ENCODE results near the gene IL15.
A peak's percentile ranks its signal among the peaks of the same experiment; 100 is the strongest.
"Not testable (repeated sequence)": the region's sequence is repeated elsewhere in the genome, so short reads cannot be mapped to it uniquely, and the experiment has no call there.

Gene IL15

GRCh38 chr4:141647966-141648365, 11.6 kb downstream of the IL15 start:
- DNase-seq = no peak

- DNase-seq = no peak
Measured at GRCh38 chr4:141652161-141652778, 15.9 kb downstream of the IL15 start.

- DNase-seq = no peak
Measured at GRCh38 chr4:141654098-141654497, 17.7 kb downstream of the IL15 start.

GRCh38 chr4:141656031-141656430, 19.6 kb downstream of the IL15 start:
- DNase-seq = no peak

- no peak for DNase-seq
Measured at GRCh38 chr4:141657550-141658250, 21.3 kb downstream of the IL15 start.

GRCh38 chr4:141658309-141658708, 21.9 kb downstream of the IL15 start:
- DNase-seq = no peak

GRCh38 chr4:141659539-141659938, 23.2 kb downstream of the IL15 start:
- no peak for DNase-seq

- no peak for DNase-seq
Measured at GRCh38 chr4:141660880-141661279, 24.5 kb downstream of the IL15 start.

GRCh38 chr4:141668200-141668910, 32.0 kb downstream of the IL15 start:
- DNase-seq = no peak

GRCh38 chr4:141669501-141669900, 33.1 kb downstream of the IL15 start:
- DNase-seq = no peak

GRCh38 chr4:141675384-141675783, 39.0 kb downstream of the IL15 start:
- no peak for DNase-seq

GRCh38 chr4:141676087-141676670, 39.8 kb downstream of the IL15 start:
- DNase-seq = no peak

GRCh38 chr4:141680060-141680459, 43.7 kb downstream of the IL15 start:
- no peak for DNase-seq

- no peak for DNase-seq
Measured at GRCh38 chr4:141684785-141685184, 48.4 kb downstream of the IL15 start.

- peak; percentile 8 for DNase-seq
Measured at GRCh38 chr4:141686146-141686775, 49.9 kb downstream of the IL15 start.

- DNase-seq = no peak
Measured at GRCh38 chr4:141686879-141687278, 50.5 kb downstream of the IL15 start.

- DNase-seq = not testable (repeated sequence)
Measured at GRCh38 chr4:141689726-141690296, 53.4 kb downstream of the IL15 start.

- DNase-seq = not testable (repeated sequence)
Measured at GRCh38 chr4:141691247-141691646, 54.9 kb downstream of the IL15 start.

- no peak for DNase-seq
Measured at GRCh38 chr4:141692081-141692480, 55.7 kb downstream of the IL15 start.

- no peak for DNase-seq
Measured at GRCh38 chr4:141697116-141697515, 60.7 kb downstream of the IL15 start.

GRCh38 chr4:141702472-141703182, 66.2 kb downstream of the IL15 start:
- DNase-seq = no peak

GRCh38 chr4:141703497-141703896, 67.1 kb downstream of the IL15 start:
- DNase-seq = no peak
